ENCODE results near the gene EXOSC10. TPM values are rescaled to one million over a fixed set of nuclear protein-coding genes. Genes with fewer than 3 reads are reported as not detected.

The EXOSC10 gene
- total RNA-seq: 81.6 TPM

DNA sequence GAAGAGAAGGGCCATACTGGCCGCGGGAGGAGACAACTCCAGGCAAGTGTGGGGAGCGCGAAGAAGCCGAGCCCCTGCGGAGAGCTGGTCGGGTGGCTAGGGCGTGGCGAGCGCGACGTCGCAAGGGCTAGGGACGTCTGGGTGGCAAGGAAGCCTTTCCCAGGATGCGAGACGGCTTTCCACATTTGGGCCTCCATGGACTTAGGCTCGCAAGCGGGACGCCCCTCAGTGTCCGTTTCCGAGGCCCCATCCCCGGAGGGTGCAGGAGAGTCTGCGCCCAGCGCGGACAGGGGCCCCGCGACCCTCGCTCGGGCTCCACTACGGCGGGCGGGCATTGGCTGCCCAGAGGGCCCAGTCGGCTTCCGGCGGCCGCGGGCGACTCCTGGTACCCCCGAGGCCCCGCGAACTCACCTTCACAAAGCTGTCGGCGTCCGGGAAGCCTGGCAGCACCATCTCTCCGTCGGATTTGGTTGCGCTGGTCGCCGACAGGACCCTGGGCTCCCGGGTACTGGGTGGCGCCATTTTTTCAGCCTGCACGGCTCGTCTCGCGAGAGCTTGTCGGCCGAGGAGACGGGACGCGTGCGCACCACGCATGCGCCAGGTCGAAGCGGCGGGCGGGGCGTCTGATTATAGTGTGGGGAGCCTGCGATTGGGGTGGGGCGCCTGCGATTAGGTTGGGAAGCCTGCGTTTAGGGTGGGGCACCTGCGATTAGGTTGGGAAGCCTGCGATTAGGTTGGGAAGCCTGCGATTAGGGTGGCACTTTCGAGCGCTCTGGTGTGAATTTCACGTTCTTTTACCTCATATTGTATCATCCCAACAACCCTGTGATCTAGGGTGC, at the start of gene EXOSC10:
EXOSC10 (minus strand) TSS at position 560 of the 839 bp plus-strand sequence; CDS start at position 522, 38 bp downstream.

DNA sequence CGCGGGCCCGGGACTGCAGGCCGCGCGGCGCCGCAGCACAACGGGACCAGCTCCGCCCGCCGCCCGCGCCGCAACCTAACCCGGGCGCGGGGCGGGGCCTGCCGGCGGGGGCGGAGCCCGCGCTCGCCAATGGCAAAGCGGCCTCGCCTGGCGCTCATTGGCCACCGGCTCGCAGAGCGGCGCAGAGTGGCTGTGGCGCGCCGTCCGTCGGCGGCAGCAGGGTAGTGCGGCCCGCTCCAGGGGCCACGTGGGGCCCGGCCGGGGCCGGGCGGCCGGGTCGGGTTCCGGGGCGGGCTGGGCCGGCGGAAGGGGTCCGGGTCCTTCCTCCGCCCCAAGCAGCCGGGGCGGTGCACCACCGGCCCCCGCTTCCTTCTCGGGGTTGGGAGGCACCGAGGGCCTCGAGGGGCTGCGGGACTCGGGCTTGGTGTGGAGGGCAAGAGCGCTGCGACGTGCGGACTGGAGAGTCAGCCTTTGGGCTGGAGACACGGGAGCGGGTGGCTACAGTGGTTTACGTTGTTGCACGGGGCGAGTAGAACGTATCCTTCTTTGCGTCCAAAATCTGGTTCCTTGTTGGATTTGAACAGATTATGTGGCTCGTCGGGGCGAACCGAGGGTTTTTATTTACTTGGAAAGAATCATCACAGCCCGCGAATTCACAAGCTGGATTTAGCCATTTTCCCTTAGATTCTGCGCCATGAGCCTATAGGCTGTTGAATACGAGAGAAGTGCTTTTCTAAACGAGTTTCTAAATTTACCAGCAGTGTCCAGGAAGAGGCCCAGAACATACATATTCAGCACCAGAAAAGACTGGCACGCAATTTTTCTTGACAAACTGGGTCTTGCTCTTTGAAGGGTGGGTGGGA, 39.5 kb downstream of the EXOSC10 start, which contains the start of gene SRM:
SRM (minus strand) TSS at position 51 of the 863 bp plus-strand sequence. CDS start 75 bp downstream, outside the sequence.

DNA sequence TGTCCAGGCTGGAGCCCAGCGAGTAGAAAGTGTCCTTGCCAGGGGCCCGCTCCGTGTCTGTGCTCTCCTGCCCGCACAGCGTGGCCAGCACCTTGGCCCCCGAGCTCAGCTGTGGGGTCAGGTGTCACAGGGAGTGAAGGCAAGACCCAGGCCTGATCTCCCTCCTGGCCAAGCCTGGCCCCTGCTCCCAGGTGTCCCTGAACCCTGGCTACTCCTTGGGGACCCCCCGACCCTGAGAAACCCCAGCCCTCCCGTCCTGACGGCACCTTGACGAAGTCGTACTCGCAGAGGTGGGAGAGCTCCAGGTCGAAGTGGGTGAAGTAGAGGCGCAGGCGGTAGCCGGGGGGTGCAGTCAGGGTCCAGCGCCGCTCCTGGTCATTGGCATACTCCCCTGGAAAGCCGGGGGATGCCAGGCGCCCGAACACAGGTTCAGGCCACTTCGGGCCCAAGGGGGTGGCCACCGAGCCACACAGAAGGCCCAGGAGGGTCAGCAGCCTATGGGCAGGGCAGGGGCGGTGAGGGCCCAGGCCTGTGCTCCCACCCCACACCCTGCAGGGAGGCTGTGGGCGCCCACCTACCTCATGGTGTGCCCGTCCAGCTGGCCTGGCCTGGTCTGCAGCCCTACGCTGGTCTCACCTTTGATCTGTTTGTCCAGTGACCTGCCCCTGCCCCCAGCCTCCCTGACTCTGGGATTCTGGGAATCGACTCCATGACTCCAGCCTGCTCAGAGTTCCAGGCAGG, 52.9 kb downstream of the EXOSC10 start, which contains the start of gene MASP2:
MASP2 (minus strand) TSS at position 615 of the 741 bp plus-strand sequence; CDS start at position 583, 32 bp downstream.

Other genes starting within 250 kb of the EXOSC10 start
- 215 TPM for gene TARDBP, start 87.2 kb downstream of the EXOSC10 start, total RNA-seq
- not detected for gene MASP2, start 52.6 kb downstream of the EXOSC10 start, total RNA-seq
- 21.1 TPM for gene SRM, start 39.9 kb downstream of the EXOSC10 start, total RNA-seq
- gene ANGPTL7, start 89.5 kb upstream of the EXOSC10 start, total RNA-seq: 33.2 TPM
- gene MTOR, start 162.7 kb upstream of the EXOSC10 start, total RNA-seq: 64.4 TPM
- gene UBIAD1, start 173.3 kb upstream of the EXOSC10 start, total RNA-seq: 17.9 TPM